Tibial nerve (tissue), 4 donors: ENCODE data around the gene PIK3CA. TPM values are rescaled to one million over a fixed set of nuclear protein-coding genes. Genes with fewer than 3 reads are reported as not detected.

Experiments
- DNase-seq, 2 donors: peaks; one replicate each; pipeline ENCODE4 v3.0.0-alpha.2; 2019; ENCODE audit warnings: low spot score in 2 of 2
- H3K27ac ChIP-seq, 4 donors: fragments of 200-600 bp; sonication (generic) in 3 of 4; one replicate each; pipeline ENCODE4 v1.5.1; 2017 to 2019; ENCODE audit warnings: mild to moderate bottlenecking in 1 of 4
- H3K27me3 ChIP-seq, 2 donors: fragments of 200-600 bp; sonication (generic) in 1 of 2; one replicate each; pipeline versions ENCODE4 v1.5.1 to v1.6.0; 2017 to 2019
- H3K36me3 ChIP-seq, 3 donors: fragments of 200-600 bp; sonication (generic); one replicate each; pipeline ENCODE4 v1.5.1; 2018 to 2019
- H3K4me1 ChIP-seq, 4 donors: fragments of 200-600 bp; sonication (generic) in 3 of 4; one replicate each; pipeline ENCODE4 v1.5.1; 2017 to 2019
- H3K4me3 ChIP-seq, 4 donors: fragments of 200-600 bp; sonication (generic) in 3 of 4; one replicate each; pipeline ENCODE4 v1.5.1; 2017 to 2019; ENCODE audit warnings: mild to moderate bottlenecking in 1 of 4, moderate library complexity in 1 of 4
- H3K9me3 ChIP-seq, 4 donors: fragments of 200-600 bp; sonication (generic) in 3 of 4; one replicate each; pipeline ENCODE4 v1.5.1; 2017 to 2019
- EP300 ChIP-seq, 2 donors: sonication (generic); formaldehyde crosslinking; IDR thresholded peaks; one replicate each; pipeline ENCODE4 v1.6.1; 2017; ENCODE audit warnings: antibody characterized with exemption in 2 of 2, mild to moderate bottlenecking in 1 of 2
- POLR2A ChIP-seq, 2 donors: fragments of 450-650 bp; IDR thresholded peaks; one replicate each; pipeline ENCODE4 v1.6.1; 2017; ENCODE audit warnings: antibody characterized with exemption in 2 of 2, mild to moderate bottlenecking in 2 of 2, moderate library complexity in 2 of 2
- WGBS, 2 donors: methylation state at CpG; one replicate each; pipeline ENCODE4 v1.1.5; 2018; 5-methylcytosine and 5-hydroxymethylcytosine counted together
- total RNA-seq, 4 donors: library from RNA; depleted of rRNA; stranded (reverse); fragments of >200 nt; gene quantifications; one replicate each; pipeline ENCODE4 v1.1.0, GENCODE V29; 2016
- TF ChIP-seq, protein P1 (sequence below), 5 experiments: fragments of 200-600 bp in 3 of 5; fragments of 450-650 bp in 2 of 5; sonication (generic) in 3 of 5; IDR thresholded peaks; one replicate each; pipeline ENCODE4 v1.5.1; 2016 to 2019; ENCODE audit warnings: antibody characterized with exemption in 5 of 5, mild to moderate bottlenecking in 3 of 5, moderate library complexity in 2 of 5

The PIK3CA gene
- total RNA-seq, 4 donors from 2014 or later: 30.0 to 45.2 (median 39.1) TPM

DNA sequence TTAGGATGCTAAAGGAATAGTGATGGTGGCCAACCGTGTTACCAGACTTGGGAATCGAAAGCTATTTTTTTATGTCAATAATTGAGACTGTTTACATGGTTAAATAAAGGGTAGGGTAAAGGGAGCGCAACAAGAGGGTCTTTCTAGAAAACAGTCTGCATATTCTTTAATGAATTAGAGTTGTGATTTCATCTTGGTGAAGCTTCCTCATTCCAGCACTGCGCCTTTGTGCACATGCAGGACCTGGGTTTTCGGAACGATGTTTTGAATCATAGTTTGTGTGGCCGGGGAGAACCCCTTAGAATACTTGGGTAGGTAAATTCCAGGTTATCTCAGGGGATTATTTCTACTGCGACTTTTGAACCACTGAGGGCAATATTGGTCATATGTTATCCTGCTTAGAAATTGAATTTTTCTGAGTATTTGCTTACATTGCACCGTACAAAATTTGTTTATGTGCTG is 1.3 kb downstream of the PIK3CA start:
- TF ChIP-seq EP300 (IDR thresholded peaks at IDR 0.05) (peak in 1 of 2 donors; percentile 19), POLR2A (IDR thresholded peaks at IDR 0.05) (no peak)
- TF ChIP-seq, protein P1, sequence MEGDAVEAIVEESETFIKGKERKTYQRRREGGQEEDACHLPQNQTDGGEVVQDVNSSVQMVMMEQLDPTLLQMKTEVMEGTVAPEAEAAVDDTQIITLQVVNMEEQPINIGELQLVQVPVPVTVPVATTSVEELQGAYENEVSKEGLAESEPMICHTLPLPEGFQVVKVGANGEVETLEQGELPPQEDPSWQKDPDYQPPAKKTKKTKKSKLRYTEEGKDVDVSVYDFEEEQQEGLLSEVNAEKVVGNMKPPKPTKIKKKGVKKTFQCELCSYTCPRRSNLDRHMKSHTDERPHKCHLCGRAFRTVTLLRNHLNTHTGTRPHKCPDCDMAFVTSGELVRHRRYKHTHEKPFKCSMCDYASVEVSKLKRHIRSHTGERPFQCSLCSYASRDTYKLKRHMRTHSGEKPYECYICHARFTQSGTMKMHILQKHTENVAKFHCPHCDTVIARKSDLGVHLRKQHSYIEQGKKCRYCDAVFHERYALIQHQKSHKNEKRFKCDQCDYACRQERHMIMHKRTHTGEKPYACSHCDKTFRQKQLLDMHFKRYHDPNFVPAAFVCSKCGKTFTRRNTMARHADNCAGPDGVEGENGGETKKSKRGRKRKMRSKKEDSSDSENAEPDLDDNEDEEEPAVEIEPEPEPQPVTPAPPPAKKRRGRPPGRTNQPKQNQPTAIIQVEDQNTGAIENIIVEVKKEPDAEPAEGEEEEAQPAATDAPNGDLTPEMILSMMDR (IDR thresholded peaks at IDR 0.05): no peak
- peak in 1 of 2 donors; percentile 29 for DNase-seq
- no peaks in the 10 kb centered on the region for H3K36me3 ChIP-seq
- no peaks in the 10 kb centered on the region for H3K9me3 ChIP-seq
- whole genome bisulfite sequencing, 2 donors: 0 to 1% methylated on average over 9 of the region's 9 CpGs
- no peaks in the 10 kb centered on the region for H3K27me3 ChIP-seq
- peak overlapping the region; percentile 54 to 100 (median 88) for H3K4me3 ChIP-seq
- peak overlapping the region; percentile 87 to 99 (median 98) for H3K27ac ChIP-seq
- peaks cover 0 to 56% (median 7%) of the 10 kb centered on the region in 4 donors for H3K4me1 ChIP-seq

DNA sequence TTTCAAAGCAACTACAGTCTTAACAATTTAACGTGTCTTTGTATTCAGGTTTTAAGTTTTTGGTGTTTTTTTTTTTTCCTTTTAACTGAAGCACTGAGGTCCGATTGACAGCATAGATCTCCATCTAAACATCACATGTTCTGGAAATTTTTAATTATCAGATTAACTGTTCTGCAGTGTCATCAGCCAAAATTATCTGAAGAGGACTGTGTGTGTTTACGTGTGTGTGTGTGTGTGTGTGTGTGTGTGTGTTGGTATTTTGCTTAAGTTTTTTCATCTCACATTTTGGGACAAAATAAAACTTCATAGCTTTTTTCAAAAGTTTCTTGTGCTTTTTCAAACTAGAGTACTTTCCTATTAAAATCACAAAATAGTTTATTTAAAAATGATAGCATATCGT is 1.8 kb downstream of the PIK3CA start:
- 29 to 30% methylated on average over 4 of the region's 4 CpGs for WGBS, 2 donors
- no peak for TF ChIP-seq EP300 (IDR thresholded peaks at IDR 0.05)
- TF ChIP-seq, protein P1 (IDR thresholded peaks at IDR 0.05): no peak
- TF ChIP-seq POLR2A (IDR thresholded peaks at IDR 0.05): no peak
- H3K27me3 ChIP-seq: no peaks in the 10 kb centered on the region
- peak overlapping the region in 3 of 4 donors; percentile 98 to 99 (median 99) for H3K27ac ChIP-seq
- DNase-seq: no peak
- no peaks in the 10 kb centered on the region for H3K36me3 ChIP-seq
- peaks cover 0 to 56% (median 7%) of the 10 kb centered on the region in 4 donors for H3K4me1 ChIP-seq
- H3K4me3 ChIP-seq: peak overlapping the region in 3 of 4 donors; percentile 82 to 100 (median 95)
- H3K9me3 ChIP-seq: no peaks in the 10 kb centered on the region

DNA sequence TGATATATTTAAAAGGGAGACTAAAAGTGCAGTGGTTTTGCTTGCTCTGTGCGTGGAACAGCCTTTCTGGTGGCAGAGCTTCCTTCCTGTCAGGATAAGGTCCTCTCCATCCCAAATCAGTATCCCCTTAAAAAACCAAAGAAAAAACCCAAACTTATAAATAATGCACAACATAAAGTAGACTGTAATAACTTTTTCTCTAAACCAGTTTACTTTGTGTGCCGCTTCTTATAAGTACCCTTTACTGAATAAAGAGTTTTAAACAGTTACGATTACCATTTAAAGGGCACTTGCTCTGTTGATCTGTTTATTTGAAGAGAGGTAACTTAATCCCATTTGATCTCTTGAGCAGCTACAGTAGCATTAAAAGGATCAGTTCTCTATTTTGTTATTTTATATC is 2.5 kb downstream of the PIK3CA start:
- no peaks in the 10 kb centered on the region for H3K27me3 ChIP-seq
- no peaks in the 10 kb centered on the region for H3K36me3 ChIP-seq
- peaks cover 0 to 63% (median 8%) of the 10 kb centered on the region in 4 donors for H3K4me1 ChIP-seq
- H3K27ac ChIP-seq: peak overlapping the region in 1 of 4 donors; percentile 99
- WGBS, 2 donors: 82 to 84% methylated on average over 3 of the region's 3 CpGs
- DNase-seq: no peak
- H3K4me3 ChIP-seq: no peak overlapping the region
- TF ChIP-seq, protein P1 (IDR thresholded peaks at IDR 0.05): no peak
- TF ChIP-seq EP300 (IDR thresholded peaks at IDR 0.05) (no peak), POLR2A (IDR thresholded peaks at IDR 0.05) (no peak)
- no peaks in the 10 kb centered on the region for H3K9me3 ChIP-seq

DNA sequence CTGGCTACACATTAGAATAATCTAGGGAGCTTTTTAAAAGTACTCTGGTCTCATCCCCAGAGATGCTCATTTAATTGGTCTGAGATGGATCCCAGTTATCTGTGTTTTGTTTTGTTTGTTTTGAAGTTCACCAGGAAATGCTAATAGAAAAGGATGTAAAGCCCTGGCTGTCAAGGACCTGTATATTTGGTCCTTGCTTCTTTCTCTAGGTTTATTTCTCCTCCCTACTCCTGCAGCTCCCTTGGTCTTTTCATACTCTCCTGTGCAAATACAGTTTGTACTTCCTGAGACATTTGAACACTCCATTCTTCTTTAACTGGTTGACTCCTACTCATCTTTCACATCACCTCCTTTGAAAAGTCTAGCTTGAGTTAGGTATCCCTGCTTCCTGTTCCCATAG is 3.3 kb downstream of the PIK3CA start:
- H3K27me3 ChIP-seq: no peaks in the 10 kb centered on the region
- DNase-seq: no peak
- no peak overlapping the region for H3K4me3 ChIP-seq
- peaks cover 0 to 69% (median 16%) of the 10 kb centered on the region in 4 donors for H3K4me1 ChIP-seq
- H3K27ac ChIP-seq: no peak overlapping the region
- no peak for TF ChIP-seq EP300 (IDR thresholded peaks at IDR 0.05)
- TF ChIP-seq, protein P1 (IDR thresholded peaks at IDR 0.05): no peak
- TF ChIP-seq POLR2A (IDR thresholded peaks at IDR 0.05): no peak
- no peaks in the 10 kb centered on the region for H3K9me3 ChIP-seq
- no peaks in the 10 kb centered on the region for H3K36me3 ChIP-seq

DNA sequence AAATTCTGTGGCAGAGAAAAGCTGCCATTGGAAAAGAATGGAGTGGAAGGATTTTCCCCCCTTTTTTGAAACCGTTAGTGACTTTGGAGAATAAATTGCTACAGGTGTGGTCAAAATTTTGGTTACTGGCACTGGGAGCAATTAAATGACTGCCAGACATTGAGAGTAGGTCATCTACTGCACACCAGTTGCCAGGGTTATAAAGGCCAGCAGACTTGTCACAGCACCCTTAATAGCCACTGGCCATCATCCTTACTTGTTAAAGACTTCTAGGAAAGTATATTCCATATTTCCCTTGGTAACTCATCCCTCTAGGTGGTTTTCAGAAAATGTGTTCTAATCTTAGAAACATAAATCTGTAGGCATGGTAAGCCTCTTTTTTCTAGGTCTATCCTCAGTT is 8.0 kb downstream of the PIK3CA start:
- DNase-seq: no peak
- WGBS, 2 donors: 38 to 57% methylated on average over 1 of the region's 1 CpG
- Histone ChIP-seq H3K27ac (peak overlapping the region in 1 of 4 donors; percentile 38), H3K9me3 (no peaks in the 10 kb centered on the region), H3K4me3 (no peak overlapping the region), H3K4me1 (peaks cover 0 to 86% (median 14%) of the 10 kb centered on the region in 4 donors), H3K36me3 (no peaks in the 10 kb centered on the region), H3K27me3 (no peaks in the 10 kb centered on the region)
- TF ChIP-seq, protein P1 (IDR thresholded peaks at IDR 0.05): no peak
- TF ChIP-seq POLR2A (IDR thresholded peaks at IDR 0.05) (no peak), EP300 (IDR thresholded peaks at IDR 0.05) (no peak)
